HG03108 (cell line): ENCODE data around the gene PRKAR1B.
"Not testable (repeated sequence)": the region's sequence is repeated elsewhere in the genome, so short reads cannot be mapped to it uniquely, and the experiment has no call there.

Experiments
- ATAC-seq: cut with Tn5 transposase; IDR thresholded peaks from one replicate; pipeline ENCODE4 v1.9.1; 2021; ENCODE audit warnings: moderate library complexity; ENCODE audit not compliant: unreplicated experiment

PRKAR1B gene

DNA sequence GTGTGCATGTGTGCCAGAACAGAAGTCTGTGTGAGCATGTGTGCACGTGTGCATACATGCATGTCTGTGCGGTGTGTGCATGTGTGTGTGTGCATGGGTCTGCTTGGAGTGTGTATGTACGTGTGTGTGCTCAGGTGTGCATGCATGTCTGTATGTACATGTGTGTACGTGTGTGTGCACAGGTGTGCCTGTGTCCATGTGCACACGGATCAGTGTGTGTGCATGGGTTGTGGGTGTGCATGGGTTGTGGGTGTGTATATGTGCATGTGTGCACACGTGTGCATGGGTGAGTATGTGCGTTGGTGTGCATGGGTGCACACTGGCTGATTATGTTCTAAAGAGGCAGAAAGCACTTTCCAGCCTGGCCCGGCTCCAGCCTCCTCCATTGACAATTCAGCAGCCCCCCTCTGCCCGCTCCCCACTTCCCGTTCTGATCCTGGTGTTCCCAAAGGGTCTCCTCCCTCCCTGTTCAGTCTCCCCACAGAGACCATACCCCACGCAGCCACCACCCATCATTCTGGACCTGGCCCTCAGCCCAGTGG, 163.4 kb downstream of the PRKAR1B start:
- no peak for ATAC-seq

DNA sequence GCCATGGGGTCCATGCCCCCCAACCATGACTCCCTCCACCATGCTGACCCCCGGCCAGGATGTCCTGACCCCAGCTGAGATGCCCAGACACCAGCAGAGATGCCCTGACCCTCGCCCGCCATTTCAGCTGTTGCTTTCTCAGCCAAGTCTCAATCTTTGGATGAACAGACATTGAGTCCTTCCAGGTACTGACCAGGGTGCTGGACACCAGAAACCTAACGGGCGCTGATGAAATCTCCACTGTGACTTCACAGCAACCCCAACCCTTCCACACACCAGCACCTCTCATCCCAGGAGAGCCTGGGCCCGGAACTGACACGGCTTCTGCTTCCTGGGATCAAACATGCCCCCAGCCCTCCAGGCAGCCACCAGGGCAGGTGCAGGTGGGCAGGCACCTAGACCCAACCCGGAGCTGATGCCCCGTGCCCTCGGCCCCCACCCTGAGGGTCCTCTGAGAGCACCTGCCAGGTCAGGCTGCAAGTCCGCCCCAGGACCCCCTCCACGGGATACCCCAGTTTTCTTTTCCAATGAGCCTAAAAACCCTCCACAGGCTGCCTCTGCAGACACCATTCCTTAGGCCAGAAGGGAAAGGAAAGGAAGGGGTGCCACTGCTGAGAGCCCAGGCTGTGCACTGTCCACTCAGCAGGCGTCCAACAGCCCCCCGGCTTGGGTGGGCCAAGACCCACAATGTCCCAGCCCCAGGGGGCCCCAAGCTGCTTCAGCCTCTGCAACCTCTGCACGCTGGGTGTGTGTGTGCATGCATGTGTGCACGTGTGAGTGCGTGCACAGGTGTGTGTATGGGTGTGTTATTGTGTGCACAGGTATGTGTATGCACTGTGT, 164.1 kb downstream of the PRKAR1B start:
- no peak for ATAC-seq

DNA sequence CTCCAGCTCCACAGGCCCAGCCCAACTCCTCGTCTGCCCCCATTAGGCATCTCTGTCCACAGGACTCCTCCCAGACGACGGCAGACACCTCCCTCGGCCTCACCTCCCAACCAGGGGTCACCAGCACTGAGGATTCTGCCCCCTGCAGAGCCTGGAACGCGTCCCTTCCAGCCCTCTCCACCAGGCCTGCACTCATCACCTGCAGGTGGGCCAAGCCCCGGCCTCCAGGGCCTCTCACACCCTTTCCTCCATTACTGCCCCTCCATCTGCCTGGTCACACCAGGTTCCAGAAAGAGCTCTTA, 164.8 kb downstream of the PRKAR1B start:
- ATAC-seq: no peak

DNA sequence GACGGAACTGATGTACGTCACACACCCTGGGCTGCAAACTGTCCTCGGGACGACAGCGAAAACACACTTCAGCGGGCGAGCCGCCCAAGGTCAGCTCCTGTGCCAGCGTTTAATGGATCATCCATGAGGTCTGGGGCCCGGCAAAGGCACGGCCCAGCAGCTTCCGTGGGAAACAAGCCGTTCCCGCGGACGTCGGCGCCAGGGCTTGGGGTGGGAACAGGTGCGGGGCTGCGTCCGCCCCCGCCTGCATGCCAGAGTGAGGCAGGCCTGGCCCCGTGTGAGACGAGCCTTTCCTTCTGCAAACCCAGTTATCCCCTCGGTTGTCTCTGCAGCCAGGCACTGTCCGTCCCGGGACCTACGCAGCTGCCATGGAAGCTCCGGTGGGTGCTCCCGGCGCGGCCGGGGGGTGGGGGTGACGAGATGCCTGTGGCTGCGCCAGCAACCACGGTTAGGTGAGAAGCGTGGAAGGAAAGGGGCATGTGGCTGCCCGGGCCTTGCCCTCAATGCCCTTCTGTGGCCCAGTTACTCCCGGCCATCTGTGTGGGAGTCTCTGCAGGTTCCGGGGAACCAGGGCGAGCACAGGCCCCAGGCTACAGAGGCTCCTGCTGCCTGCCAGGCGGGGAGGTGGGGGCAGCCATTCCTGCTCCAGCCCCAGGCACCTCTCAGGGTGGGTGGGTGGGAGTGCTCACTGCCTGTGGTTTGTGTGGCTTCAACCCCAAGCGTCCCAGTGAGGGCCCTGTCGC, 165.3 kb downstream of the PRKAR1B start:
- ATAC-seq: no peak

DNA sequence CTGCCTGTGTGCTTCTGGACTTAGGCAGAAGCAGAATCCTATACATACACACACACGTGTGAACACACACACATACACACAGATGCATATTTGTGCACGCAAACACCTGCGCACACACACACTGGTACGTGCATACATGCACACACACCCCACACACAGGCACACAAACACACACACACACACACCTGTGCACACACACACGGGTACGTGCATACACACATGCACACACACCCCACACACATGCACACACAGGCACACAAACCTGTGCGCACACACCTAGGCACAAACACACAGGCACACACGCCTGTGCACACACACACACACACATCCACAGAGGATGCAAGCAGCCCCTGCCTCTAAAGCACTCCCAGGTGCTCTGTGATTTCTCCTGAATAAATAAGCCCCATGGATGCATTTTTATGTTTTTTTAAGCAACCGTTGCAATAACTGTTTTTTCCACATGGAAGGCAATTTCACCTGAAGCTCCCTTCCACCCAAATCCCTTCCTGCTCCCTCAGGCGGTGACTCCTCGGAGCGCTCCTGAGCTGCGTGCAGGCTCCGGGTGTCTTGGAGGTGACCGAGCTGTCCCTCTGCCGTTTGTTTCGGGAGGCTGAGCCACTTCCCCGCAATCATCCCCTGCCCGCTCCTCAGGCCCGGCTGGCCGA, 166.0 kb downstream of the PRKAR1B start:
- ATAC-seq: no peak

DNA sequence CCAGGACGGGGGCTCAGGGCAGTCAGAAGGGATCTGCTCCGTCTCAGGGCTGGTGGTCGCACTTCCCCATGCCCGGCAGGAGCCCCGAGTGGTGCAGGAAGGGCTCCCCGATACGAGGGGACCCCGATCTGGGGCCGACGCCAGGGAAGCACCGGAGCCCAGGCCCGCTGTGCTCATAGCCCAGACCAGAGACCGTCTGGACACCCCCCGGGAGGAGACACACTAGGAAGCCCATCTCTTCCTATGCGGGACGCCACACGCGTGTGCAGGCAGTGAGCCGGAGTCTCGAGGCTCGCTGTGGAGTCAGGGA, 167.7 kb downstream of the PRKAR1B start:
- ATAC-seq: no peak

DNA sequence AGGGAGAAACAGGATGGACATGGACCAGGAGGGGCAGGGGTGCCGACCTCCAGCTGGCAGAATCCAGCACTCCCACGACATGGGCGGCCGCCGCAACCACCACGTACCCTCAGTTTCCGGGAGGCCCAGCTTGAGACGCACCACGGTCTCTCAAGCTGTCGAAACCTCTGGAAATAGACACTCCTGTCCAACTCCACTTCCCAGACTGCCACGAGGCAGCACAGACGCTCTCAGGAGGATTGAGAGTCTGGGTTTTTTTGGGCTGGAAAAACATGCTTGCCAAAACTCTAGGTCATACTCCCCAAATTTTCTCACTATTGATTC, 169.6 kb downstream of the PRKAR1B start:
- no peak for ATAC-seq

DNA sequence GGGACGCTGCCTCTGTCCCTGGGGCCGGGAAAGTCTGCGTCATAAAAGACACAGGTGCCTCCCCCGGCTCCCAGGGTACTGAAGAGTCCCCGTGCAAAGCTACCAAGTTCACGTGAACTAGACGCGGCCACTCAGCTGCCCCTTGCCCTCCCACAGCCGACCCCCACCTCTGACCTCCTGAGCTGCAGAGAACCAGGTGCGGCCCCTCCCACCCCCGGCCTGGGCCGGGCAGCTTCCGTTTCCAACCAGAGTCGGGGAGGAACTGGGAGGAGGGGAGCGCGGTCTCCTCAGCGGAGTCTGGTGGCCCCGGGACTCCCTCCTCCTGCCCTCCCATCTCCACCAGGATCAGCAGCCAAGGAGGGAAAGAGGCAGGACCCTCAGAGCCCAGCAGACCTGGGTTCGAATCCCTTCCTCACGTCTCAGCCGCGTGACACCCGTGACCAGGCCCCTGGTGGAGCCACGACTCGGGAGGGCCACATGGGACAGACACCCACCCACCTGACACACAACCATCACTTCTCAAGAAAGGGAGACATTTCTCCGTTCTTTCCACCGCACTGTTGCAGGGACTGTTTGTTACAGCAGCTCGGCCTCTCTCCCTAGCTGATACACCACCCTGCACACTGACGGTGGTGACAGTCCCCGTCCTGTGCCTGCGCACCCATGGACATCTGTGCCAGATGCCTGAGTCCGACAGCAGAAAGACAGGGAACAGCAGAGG, 170.1 kb downstream of the PRKAR1B start:
- no peak for ATAC-seq

DNA sequence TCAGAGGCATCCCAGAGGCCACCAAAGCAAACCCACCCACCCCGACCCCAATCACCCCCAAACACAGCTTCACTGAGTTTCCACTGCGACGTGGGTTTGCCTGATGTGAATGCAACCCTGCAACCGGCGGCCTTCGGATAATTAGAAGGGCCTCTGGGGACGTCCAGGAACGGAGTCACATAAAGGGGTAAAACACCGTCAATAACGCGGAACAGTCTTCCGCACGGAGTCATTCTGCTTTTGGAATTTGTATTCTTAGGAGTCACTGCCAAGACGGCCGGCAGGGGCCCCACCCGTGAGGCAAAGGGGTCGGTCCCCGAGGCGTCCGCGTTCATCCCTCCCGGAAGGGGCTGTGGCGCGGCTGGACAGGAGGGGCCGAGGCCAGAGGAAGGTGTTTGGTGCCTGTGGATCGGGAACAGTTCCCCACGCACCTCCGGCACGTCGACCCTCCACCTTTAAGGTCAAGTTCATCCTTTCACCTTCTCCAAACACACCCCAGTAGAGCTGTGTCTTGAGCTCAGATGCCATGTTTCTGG, 170.7 kb downstream of the PRKAR1B start:
- no peak for ATAC-seq

DNA sequence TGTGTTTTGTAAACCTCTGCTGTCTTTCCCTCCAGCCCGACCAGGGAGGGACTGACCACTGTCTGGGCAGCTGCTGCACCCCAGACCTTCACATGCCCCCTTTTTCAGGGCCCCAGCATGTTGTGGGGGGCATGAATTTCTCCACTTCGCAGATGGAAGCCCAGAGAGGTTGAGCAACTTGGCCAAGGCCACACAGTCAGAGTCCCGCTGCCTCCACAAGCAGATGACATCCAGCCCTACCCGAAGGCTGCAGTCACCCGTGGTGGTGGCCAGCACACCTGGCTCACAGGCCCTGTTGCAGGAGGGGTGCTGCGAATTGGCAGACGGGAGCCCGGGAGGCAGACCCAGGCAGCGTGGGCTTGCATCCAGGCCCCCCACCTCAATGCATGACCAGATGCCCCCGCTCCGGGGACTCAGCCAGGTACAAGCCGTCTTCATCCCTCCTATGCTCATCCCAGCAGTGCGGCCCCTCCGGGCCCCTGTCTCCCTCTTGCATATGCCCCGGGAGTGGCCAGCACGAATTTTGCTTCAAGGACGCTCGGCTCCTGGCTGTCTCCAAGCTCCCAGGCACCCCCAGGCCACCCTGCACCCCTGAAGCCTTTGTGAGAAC, 171.4 kb downstream of the PRKAR1B start:
- no peak for ATAC-seq

DNA sequence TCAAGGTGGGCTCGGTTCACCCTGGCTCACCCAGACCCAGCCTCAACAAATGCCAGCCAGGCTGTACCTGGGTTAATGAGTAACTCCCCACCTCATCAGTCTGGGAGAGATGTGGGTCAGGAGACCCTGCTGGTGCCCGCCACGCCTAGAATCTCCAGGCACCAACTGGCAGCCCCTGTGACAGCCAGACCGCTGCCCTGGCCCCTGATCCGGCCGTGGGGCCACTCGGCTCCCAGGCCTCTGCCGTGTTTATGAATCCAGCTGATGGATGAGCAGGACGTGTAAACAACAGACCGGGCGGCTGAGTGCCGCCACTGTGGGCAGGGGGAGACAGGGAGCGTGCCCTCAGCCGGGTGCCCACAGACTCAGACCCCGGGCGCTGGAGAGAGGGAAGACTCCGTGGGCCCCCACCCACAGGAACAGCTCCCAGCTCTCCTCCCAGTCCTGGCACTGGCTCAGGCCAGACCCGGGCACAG, 173.4 kb downstream of the PRKAR1B start:
- ATAC-seq: no peak

DNA sequence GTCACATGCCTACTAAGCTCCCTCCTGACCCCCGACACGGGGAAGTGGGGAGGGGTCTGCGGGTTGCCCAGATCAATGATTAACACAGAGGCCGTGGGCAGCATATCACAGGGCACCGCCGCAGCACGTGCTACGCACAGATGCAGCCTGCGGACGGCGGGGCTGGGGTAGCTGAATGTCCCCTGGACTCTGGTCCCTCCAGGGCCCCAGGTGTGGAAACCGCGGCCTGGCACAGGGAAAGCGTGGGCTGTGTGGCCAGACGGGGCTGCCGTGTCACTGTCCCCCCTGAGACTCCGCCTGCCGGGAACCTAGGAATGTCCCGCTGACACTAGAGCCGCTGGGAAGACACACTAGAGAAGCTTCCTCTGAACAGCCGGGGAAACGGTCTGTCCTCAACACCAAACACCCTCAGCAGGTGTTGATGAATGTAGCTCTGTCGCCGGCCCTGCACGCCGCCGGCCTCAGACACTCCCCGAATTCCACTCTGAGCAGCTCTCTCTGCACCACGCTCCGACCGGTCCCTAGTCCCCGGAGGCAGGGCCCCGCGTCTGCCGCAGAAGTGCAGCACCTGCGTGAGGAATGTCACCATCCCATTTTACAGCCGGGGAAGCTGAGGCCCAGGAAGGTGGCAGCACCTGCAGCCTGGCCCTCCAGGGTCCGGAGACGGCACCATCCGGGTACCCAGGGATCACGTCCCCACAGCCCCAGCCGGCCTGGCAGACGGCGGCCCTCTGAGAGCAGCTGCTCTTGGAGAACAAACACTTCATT, 174.0 kb downstream of the PRKAR1B start:
- ATAC-seq: no peak

DNA sequence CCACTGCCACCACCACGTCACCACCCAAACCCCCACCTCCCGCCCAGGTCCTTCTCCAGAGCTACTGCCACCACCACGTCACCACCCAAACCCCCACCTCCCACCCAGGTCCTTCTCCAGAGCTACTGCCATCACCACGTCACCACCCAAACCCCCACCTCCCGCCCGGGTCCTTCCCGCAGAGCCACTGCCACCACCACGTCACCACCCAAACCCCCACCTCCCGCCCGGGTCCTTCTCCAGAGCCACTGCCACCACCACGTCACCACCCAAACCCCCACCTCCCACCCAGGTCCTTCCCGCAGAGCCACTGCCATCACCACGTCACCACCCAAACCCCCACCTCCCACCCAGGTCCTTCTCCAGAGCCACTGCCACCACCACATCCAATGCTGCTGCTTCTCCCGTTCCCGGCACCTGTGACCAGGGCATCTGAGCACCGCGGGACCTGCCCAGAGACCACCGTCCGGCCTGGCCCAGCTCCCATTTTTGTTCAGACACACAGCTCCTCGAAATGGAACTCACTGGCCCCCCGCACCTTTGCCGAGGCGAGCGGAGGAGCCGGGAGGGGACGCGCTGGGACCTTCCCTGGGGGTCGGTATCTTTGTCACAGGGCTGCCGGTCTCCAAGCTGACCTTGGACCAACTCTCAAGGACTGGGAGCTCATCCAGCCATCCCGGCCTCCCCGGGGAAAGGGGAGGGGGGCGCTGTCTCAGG, 174.8 kb downstream of the PRKAR1B start:
- not testable (repeated sequence) for ATAC-seq

DNA sequence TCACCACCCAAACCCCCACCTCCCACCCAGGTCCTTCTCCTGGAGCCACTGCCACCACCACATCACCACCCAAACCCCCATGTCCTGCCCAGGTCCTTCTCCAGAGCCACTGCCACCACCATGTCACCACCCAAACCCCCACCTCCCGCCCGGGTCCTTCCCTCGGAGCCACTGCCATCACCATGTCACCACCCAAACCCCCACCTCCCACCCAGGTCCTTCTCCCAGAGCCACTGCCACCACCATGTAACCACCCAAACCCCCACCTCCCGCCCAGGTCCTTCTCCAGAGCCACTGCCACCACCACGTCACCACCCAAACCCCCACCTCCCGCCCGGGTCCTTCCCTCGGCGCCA, 175.5 kb downstream of the PRKAR1B start:
- not testable (repeated sequence) for ATAC-seq

DNA sequence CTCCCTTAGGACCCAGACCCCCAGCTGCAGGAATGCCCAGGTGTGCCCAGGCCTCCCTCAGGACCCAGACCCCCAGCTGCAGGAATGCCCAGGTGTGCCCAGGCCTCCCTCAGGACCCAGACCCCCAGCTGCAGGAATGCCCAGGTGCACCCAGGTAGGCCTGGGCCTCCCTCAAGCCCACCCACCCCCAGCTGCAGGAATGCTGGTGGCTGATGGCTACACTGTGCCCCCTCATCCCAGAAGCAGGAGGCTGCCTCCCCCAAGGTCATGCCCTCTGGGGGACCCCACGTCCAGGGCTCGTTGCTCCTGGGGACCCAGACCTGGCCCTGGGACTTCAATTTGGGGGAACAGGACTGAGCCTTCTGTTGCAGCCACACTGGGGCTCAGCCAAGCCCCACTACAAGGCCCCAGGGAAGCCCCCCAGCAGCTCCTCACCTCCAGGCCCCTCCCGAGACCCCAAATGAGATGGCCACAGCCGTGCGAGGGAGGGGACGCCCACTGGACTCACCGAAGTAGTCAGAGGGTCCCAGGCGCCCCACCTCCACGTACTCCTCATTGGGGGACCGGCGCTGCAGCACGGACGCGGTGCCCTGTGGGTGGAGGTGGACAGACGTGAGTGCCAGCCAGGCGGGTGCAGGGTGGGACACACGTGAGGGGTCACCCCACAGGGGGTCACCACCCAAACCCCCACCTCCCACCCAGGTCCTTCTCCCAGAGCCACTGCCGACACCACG, 176.0 kb downstream of the PRKAR1B start:
- no peak for ATAC-seq

DNA sequence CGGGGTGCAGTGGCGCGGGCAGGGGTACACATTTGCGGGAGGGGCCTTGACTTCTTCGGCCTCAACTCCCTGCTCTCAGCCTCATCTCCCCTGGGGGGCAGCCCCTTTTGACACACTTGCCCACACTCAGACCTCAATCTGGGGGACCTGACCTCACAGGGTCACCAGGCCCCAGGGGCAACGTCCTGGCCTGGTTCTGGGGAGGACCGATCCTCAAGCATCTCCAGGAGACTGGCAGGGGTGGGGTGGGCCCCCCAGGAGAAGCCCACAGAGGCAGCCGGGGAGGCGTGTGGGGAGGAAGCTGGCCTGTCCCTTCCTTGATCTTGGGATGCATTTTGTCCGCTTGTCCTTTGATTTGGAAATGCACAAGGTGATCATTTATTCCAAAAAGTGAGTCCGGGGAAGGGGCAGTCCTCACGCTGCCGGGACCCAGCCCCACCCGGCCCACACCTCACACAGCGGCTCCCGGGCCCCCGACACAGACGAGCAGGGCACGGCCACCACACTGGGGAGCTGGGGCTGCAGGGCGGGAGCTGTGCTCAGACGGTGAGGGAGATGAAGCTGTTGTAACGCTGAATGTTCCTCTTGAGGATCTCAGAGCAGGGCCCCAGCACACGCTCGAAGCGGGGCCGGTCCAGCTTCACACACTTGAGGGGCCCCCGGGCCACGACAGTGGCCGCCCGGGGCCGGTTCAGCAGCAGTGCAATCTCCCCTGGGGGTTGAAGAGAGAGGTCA, 177.0 kb downstream of the PRKAR1B start:
- no peak for ATAC-seq

DNA sequence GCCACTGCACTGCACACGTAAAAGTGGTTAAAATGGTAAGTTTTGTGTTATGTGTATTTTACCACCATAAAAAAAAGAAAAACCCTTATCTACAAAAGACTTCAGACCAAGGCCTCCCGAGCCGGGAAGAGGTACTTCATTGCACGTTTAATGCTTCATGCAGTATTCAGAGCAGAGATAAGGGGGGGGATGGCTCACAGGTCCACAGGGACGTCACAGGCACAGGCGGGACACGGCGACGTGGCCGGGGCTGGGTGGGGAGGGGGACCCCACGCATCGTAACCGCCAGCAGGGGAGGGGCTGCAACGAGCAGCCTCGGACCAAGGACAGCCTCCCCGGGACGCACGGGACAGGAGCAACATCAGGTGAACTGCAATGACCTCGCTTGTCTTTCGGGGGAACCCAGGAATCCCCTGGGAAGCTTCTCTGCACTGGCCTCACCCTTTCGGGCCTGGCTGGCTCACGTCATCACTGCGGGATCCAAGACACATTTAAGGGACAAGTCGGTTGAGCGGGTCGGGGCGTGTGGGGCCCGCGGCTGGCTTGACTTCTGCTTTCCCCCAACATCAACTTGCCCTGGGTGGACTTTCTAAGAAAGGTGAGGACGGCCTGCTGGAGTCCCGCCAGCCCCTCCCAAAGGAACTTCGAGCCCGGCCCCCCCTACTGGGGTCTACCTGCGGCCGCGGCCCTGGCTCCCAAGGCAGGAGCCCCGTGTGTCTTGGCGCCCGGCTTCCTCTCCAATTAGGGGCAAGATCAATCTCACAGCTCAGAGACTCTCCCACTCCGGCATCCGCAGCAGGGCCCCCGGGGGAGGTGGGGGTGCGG, 177.8 kb downstream of the PRKAR1B start:
- no peak for ATAC-seq
